Gastrocnemius medialis (tissue), 4 donors: ENCODE results near the gene PAK2. TPM values are rescaled to one million over a fixed set of nuclear protein-coding genes. Genes with fewer than 3 reads are reported as not detected.
A peak's percentile ranks its signal among the peaks of the same experiment; 100 is the strongest.

Source experiments
- ATAC-seq, 2 donors: fragments of 150-250 bp; one replicate each; pipeline ENCODE4 v1.9.1; 2016
- DNase-seq, 2 donors: peaks; one replicate each; pipeline ENCODE4 v3.0.0-alpha.2; 2019
- H3K27ac ChIP-seq, 4 donors: fragments of 200-600 bp; sonication (generic); 1 replicate in 1 of 4; 2 replicates in 3 of 4; pipeline ENCODE4 v1.5.1; 2016 to 2018; ENCODE audit warnings: mild to moderate bottlenecking in 2 of 4, moderate library complexity in 1 of 4
- H3K27me3 ChIP-seq, 3 donors: fragments of 200-600 bp; sonication (generic) in 2 of 3; 1 replicate in 1 of 3; 2 replicates in 2 of 3; pipeline versions ENCODE4 v1.5.1 to v1.6.0; 2016 to 2019; ENCODE audit warnings: mild to moderate bottlenecking in 1 of 3, moderate library complexity in 1 of 3
- H3K36me3 ChIP-seq, 2 donors: fragments of 200-600 bp; sonication (generic) in 1 of 2; one replicate each; pipeline ENCODE4 v1.5.1; 2017 to 2018
- H3K4me1 ChIP-seq, 2 donors: fragments of 200-600 bp; sonication (generic) in 1 of 2; one replicate each; pipeline ENCODE4 v1.5.1; 2016 to 2017; ENCODE audit warnings: mild to moderate bottlenecking in 2 of 2
- H3K4me3 ChIP-seq, 4 donors: fragments of 200-600 bp; sonication (generic) in 3 of 4; 1 replicate in 1 of 4; 2 replicates in 3 of 4; pipeline ENCODE4 v1.5.1; 2016 to 2019; ENCODE audit warnings: mild to moderate bottlenecking in 2 of 4
- H3K9me3 ChIP-seq, 3 donors: fragments of 200-600 bp; sonication (generic) in 2 of 3; 1 replicate in 1 of 3; 2 replicates in 2 of 3; pipeline ENCODE4 v1.5.1; 2016 to 2019
- POLR2A ChIP-seq, 2 donors: fragments of 450-650 bp; IDR thresholded peaks; one replicate each; pipeline ENCODE4 v1.6.1; 2017; ENCODE audit warnings: antibody characterized with exemption in 2 of 2, mild to moderate bottlenecking in 2 of 2, moderate library complexity in 2 of 2
- in situ Hi-C, 4 donors: fragments of 200-750 bp; cut with MboI; loops; one replicate each; pipeline versions ENCODE4 v1.15.0 to v1.8.0; 2017; ENCODE audit warnings: low sequenced_read_pairs in 4 of 4
- intact Hi-C: fragments of 100-400 bp; cut with DNase I; formaldehyde crosslinking; loops from one replicate; pipeline ENCODE4 v1.15.1; 2023; ENCODE audit warnings: low total_unique reads
- total RNA-seq, 4 donors: library from RNA; depleted of rRNA; stranded (reverse); fragments of >200 nt; gene quantifications; one replicate each; pipeline versions ENCODE4 v1.1.0 to v1.2.3, GENCODE V29; 2016
- TF ChIP-seq, protein P1 (sequence below), 5 experiments: fragments of 450-650 bp in 3 of 5; fragments of 200-600 bp in 2 of 5; sonication (generic) in 2 of 5; IDR thresholded peaks in 4 of 5; conservative IDR thresholded peaks in 1 of 5; 1 replicate in 4 of 5; 2 replicates in 1 of 5; pipeline ENCODE4 v1.5.1; 2016 to 2019; ENCODE audit warnings: antibody characterized with exemption in 5 of 5, mild to moderate bottlenecking in 3 of 5, moderate library complexity in 3 of 5

PAK2 gene
- total RNA-seq, 4 donors from 2014 or later = 42.6 to 58.6 (median 50.1) TPM

DNA sequence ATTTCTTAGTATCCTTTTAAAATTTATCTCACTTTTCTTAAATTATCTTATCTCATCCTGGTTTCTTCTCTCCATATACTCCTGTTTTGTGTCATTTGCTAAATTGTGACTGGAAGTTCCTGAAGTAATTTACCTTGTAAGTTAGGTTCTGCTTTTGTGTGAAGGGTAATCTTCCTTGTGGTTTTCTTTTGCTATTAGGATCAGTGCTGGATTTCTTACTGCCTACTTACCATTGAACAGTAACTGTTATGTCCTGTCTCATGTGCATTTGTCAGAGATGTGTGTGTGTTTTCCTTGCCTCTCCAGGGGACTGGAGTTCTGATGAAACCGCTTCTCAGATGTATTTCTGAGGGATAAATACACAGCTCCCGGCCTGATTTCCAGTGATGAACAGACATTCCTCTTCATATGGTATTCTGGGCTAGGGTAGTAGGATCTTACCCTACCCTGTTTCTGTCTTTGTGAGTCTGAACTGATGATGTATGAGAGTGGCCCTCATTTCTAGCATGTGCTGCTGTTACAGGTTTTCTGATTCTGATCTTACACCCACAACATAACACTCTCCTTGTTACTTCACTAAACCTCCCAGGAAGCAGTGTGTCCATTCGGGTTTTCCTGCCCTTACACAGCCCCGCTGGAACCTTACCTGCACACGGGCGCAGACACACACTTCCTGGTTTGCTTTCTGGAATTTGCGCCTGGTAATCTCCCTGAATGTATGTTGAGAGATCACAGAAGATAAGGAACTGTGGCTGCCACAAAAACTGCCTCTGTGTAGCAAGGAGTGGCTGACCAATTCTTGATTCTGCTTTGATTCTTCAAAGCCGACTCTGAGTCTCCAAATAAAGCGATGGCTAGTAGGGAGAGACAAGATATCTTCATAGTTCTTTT, 14.7 kb downstream of the PAK2 start:
- TF ChIP-seq, protein P1, sequence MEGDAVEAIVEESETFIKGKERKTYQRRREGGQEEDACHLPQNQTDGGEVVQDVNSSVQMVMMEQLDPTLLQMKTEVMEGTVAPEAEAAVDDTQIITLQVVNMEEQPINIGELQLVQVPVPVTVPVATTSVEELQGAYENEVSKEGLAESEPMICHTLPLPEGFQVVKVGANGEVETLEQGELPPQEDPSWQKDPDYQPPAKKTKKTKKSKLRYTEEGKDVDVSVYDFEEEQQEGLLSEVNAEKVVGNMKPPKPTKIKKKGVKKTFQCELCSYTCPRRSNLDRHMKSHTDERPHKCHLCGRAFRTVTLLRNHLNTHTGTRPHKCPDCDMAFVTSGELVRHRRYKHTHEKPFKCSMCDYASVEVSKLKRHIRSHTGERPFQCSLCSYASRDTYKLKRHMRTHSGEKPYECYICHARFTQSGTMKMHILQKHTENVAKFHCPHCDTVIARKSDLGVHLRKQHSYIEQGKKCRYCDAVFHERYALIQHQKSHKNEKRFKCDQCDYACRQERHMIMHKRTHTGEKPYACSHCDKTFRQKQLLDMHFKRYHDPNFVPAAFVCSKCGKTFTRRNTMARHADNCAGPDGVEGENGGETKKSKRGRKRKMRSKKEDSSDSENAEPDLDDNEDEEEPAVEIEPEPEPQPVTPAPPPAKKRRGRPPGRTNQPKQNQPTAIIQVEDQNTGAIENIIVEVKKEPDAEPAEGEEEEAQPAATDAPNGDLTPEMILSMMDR (IDR thresholded peaks at IDR 0.05 in 4 of 5, conservative IDR thresholded peaks at IDR 0.05 in 1 of 5) = no peak
- no peak for TF ChIP-seq POLR2A (IDR thresholded peaks at IDR 0.05)
- Histone ChIP-seq H3K27ac (no peak overlapping the region), H3K36me3 (peaks cover 0 to 5% of the 10 kb centered on the region in 2 donors), H3K4me3 (no peak overlapping the region), H3K27me3 (no peaks in the 10 kb centered on the region), H3K4me1 (peaks cover 3 to 31% of the 10 kb centered on the region in 2 donors), H3K9me3 (no peaks in the 10 kb centered on the region)
- in situ Hi-C loops = no loop called here
- ATAC-seq (no peak), DNase-seq (no peak)
- intact Hi-C loops = no loop called here

DNA sequence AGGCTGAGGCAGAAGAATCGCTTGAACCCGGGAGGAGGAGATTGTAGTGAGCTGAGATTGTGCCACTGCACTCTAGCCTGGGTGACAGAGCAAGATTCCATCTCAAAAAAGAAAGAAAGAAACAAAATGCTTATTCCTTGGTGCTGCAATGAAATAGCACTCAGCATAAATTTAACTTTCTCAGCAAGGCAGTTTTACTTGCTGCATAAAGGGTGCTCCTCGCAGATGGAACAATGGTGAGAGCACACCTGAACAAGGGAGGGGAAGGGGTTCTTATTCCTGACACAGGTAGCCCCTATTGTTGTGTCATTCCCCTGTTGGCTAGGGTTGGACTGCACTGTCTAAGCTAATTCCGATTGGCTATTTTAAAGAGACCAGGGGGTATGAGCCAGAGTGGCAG, 17.1 kb downstream of the PAK2 start:
- Histone ChIP-seq H3K4me3 (no peak overlapping the region), H3K9me3 (no peaks in the 10 kb centered on the region), H3K36me3 (peaks cover 0 to 5% of the 10 kb centered on the region in 2 donors), H3K4me1 (peaks cover 3 to 31% of the 10 kb centered on the region in 2 donors), H3K27me3 (no peaks in the 10 kb centered on the region), H3K27ac (no peak overlapping the region)
- no peak for TF ChIP-seq POLR2A (IDR thresholded peaks at IDR 0.05)
- TF ChIP-seq, protein P1 (IDR thresholded peaks at IDR 0.05 in 4 of 5, conservative IDR thresholded peaks at IDR 0.05 in 1 of 5) = no peak
- intact Hi-C loops (no loop called here), in situ Hi-C loops (no loop called here)
- ATAC-seq (no peak), DNase-seq (no peak)

DNA sequence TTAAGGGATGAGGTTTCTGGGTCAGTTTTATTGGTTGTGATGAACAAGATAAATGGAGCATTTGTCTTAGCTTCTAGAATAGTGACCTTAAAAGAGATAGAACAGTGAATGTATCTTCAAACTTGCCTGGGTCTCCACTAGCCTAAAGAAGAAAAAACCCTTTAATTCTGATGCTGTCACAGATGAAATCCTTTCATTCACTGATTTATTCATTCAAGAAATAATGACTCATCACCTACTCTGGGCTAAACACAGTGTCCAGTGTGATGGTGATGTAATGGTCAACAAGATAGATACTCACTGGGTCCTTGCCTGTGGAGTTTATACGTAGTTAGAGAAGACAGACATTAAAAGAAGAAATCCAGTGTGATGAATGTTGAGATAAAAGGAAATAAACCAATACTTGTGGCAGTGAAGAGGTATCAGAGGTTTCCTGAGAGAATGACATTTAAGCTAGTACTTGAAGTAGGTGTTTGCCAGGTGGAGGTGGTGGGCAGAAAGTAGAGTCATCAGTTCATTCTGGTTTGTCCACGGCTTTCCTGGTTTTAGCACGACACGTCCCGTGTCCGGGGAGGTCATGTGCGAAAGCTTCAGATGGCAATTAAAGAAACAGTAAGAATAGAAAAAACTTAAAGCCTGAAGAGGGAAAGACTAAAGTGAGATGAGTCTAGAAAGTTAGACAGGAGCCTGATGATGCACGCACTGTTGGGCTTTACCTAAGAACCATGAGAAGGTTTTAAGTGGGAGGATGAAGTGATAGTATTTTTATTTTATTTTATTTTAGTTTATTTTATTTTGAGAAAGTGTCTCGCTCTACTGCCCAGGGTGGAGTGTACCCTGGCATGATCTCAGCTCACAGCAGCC, 18.5 kb downstream of the PAK2 start:
- H3K36me3 ChIP-seq = peaks cover 0 to 5% of the 10 kb centered on the region in 2 donors
- H3K4me1 ChIP-seq = peaks cover 3 to 31% of the 10 kb centered on the region in 2 donors
- H3K4me3 ChIP-seq = no peak overlapping the region
- intact Hi-C loops (no loop called here), in situ Hi-C loops (no loop called here)
- no peaks in the 10 kb centered on the region for H3K27me3 ChIP-seq
- no peak for TF ChIP-seq POLR2A (IDR thresholded peaks at IDR 0.05)
- TF ChIP-seq, protein P1 (IDR thresholded peaks at IDR 0.05 in 4 of 5, conservative IDR thresholded peaks at IDR 0.05 in 1 of 5) = no peak
- H3K27ac ChIP-seq = peak overlapping the region; percentile 23 to 78 (median 32)
- ATAC-seq (peak; percentile 96 to 99), DNase-seq (peak in 1 of 2 donors; percentile 10)
- no peaks in the 10 kb centered on the region for H3K9me3 ChIP-seq

- no peaks in the 10 kb centered on the region for H3K36me3 ChIP-seq
- H3K4me1 ChIP-seq = peaks cover 1 to 10% of the 10 kb centered on the region in 2 donors
- intact Hi-C loops (no loop called here), in situ Hi-C loops (no loop called here)
- H3K27me3 ChIP-seq = no peaks in the 10 kb centered on the region
- DNase-seq (no peak), ATAC-seq (no peak)
- H3K27ac ChIP-seq = no peak overlapping the region
- H3K9me3 ChIP-seq = no peaks in the 10 kb centered on the region
- no peak for TF ChIP-seq POLR2A (IDR thresholded peaks at IDR 0.05)
- TF ChIP-seq, protein P1 (IDR thresholded peaks at IDR 0.05 in 4 of 5, conservative IDR thresholded peaks at IDR 0.05 in 1 of 5) = no peak
- H3K4me3 ChIP-seq = no peak overlapping the region
Observed at GRCh38 chr3:196763179-196763578, 23.5 kb downstream of the PAK2 start.
